HCT116 (cell line): Measurements from ENCODE around the gene ZNF436.

ENCODE experiments used
- CTCF ChIP-seq, 3 experiments: fragments of 200-600 bp in 1 of 3; sonication (generic) in 1 of 3; IDR thresholded peaks in 2 of 3; conservative IDR thresholded peaks in 1 of 3; 2 replicates each; pipeline ENCODE4 v1.5.1; 2012 to 2017; ENCODE audit warnings: low read depth in 2 of 3, low read length in 2 of 3, antibody characterized with exemption in 1 of 3, borderline replicate concordance in 1 of 3, control low read depth in 1 of 3, mild to moderate bottlenecking in 1 of 3, mixed read lengths in 1 of 3, mixed run types in 1 of 3, moderate library complexity in 1 of 3; ENCODE audit not compliant: insufficient read depth in 1 of 3
- FOSL1 ChIP-seq: IDR thresholded peaks from 2 replicates; pipeline ENCODE4 v1.6.1; 2012; ENCODE audit warnings: low read depth
- POLR2A ChIP-seq: IDR thresholded peaks from 2 replicates; pipeline ENCODE4 v1.7.0; 2011; ENCODE audit warnings: borderline replicate concordance; ENCODE audit not compliant: insufficient read depth, insufficient read length; ENCODE audit errors: extremely low read depth
- SP1 ChIP-seq: IDR thresholded peaks from 2 replicates; pipeline ENCODE4 v1.6.1; 2012; ENCODE audit warnings: low read depth

GRCh38 chr1:23383577-23384311 lies 14.1 kb upstream of the ZNF436 start:
- TF ChIP-seq FOSL1 = no peak
- TF ChIP-seq POLR2A = no peak
- TF ChIP-seq CTCF (IDR thresholded peaks at IDR 0.05 in 2 of 3, conservative IDR thresholded peaks at IDR 0.05 in 1 of 3; ENCODE audit: borderline replicate concordance in 1 of 3, insufficient read depth in 1 of 3, low read depth in 2 of 3, low read length in 2 of 3) = no peak
- TF ChIP-seq SP1 = no peak
